BJ (cell line): Measurements from ENCODE around the gene COBL. TPM values are rescaled to one million over a fixed set of nuclear protein-coding genes. Genes with fewer than 3 reads are reported as not detected.

Experiments used
- CTCF ChIA-PET: fragments of 350-600 bp; formaldehyde crosslinking; extraction: SDS; loops from one replicate; lab custom pipeline; 2021; ENCODE audit warnings: antibody characterized with exemption, inconsistent platforms; lab: Yijun Ruan, JAX
- POLR2A ChIA-PET: fragments of 300-600 bp; sonication (Branson Sonifier 250); formaldehyde crosslinking; extraction: SDS; loops from one replicate; lab custom pipeline; 2021; ENCODE audit warnings: antibody characterized with exemption; lab: Charles Lee
- DNase-seq: peaks from one replicate; pipeline ENCODE4 v3.0.0-alpha.2; 2011; ENCODE audit warnings: low read depth
- H3K27me3 ChIP-seq: 2 replicates; pipeline ENCODE4 v1.6.0; 2011; ENCODE audit warnings: low read length; ENCODE audit not compliant: control insufficient read depth, insufficient read depth
- H3K36me3 ChIP-seq: 2 replicates; pipeline ENCODE4 v1.5.1; 2011; ENCODE audit warnings: low read length; ENCODE audit not compliant: control insufficient read depth, insufficient read depth
- H3K4me3 ChIP-seq: 2 replicates; pipeline ENCODE4 v1.5.1; 2011; ENCODE audit warnings: low read depth, mild to moderate bottlenecking, control low read depth, low read length
- CTCF ChIP-seq: IDR thresholded peaks from 2 replicates; pipeline ENCODE4 v1.5.1; 2011; ENCODE audit warnings: low read depth, mild to moderate bottlenecking, control low read depth, inconsistent platforms, low read length, moderate library complexity; ENCODE audit not compliant: insufficient read depth
- polyA plus RNA-seq: library from polyadenylated mRNA; depleted of rRNA; stranded (reverse); fragments of >200 nt; gene quantifications from 2 replicates; pipeline ENCODE4 v1.2.3, GENCODE V29; 2011

Gene COBL
- polyA plus RNA-seq, 1 experiment, result not detected

- DNase-seq, result no peak
- ChIA-PET POLR2A (no interaction called here), CTCF (no interaction called here)
- no peaks in the 10 kb centered on the region for H3K36me3 ChIP-seq
- no peaks in the 10 kb centered on the region for H3K27me3 ChIP-seq
- no peak overlapping the region for H3K4me3 ChIP-seq
- no peak for TF ChIP-seq CTCF
Measured at GRCh38 chr7:51261950-51262795, 54.4 kb downstream of the COBL start.

- Histone ChIP-seq H3K4me3 (no peak overlapping the region), H3K27me3 (no peaks in the 10 kb centered on the region), H3K36me3 (no peaks in the 10 kb centered on the region)
- ChIA-PET CTCF (no interaction called here), POLR2A (no interaction called here)
- TF ChIP-seq CTCF, result no peak
- DNase-seq, result no peak
Measured at GRCh38 chr7:51261117-51261835, 55.3 kb downstream of the COBL start.

- no peak overlapping the region for H3K4me3 ChIP-seq
- POLR2A ChIA-PET, result no interaction called here
- H3K27me3 ChIP-seq, result no peaks in the 10 kb centered on the region
- DNase-seq, result no peak
- CTCF ChIA-PET, result no interaction called here
- no peak for TF ChIP-seq CTCF
- no peaks in the 10 kb centered on the region for H3K36me3 ChIP-seq
Measured at GRCh38 chr7:51260516-51260915, 56.1 kb downstream of the COBL start.

GRCh38 chr7:51259766-51260165 lies 56.8 kb downstream of the COBL start:
- H3K4me3 ChIP-seq, result no peak overlapping the region
- POLR2A ChIA-PET, result no interaction called here
- CTCF ChIA-PET, result no interaction called here
- no peaks in the 10 kb centered on the region for H3K36me3 ChIP-seq
- no peak for DNase-seq
- H3K27me3 ChIP-seq, result no peaks in the 10 kb centered on the region
- no peak for TF ChIP-seq CTCF

- POLR2A ChIA-PET, result no interaction called here
- CTCF ChIA-PET, result interaction anchor here (1.2 kb wide), 1 partner anchor 94 kb away, joined by 3 read pairs; no protein-coding TSS in a partner anchor
- H3K36me3 ChIP-seq, result no peaks in the 10 kb centered on the region
- no peak for TF ChIP-seq CTCF
- H3K4me3 ChIP-seq, result no peak overlapping the region
- DNase-seq, result no peak
- no peaks in the 10 kb centered on the region for H3K27me3 ChIP-seq
Measured at GRCh38 chr7:51256916-51257315, 59.7 kb downstream of the COBL start.
